Glomerular endothelial cell (primary cell): ENCODE measurements around the gene SGSH. TPM values are rescaled to one million over a fixed set of nuclear protein-coding genes. Genes with fewer than 3 reads are reported as not detected.

Experiments
- DNase-seq: peaks from one replicate; pipeline ENCODE4 v3.0.0-alpha.2; 2011; ENCODE audit warnings: low read depth, low spot score; ENCODE audit errors: extremely low read depth
- total RNA-seq: library from RNA; depleted of rRNA; stranded (reverse); fragments of >200 nt; gene quantifications from 2 replicates; pipeline ENCODE4 v1.2.3, GENCODE V29; 2015

The SGSH gene
- total RNA-seq, 1 donor from 2014 or later = 79.5 TPM

GRCh38 chr17:80229011-80229410 is 8.9 kb upstream of the SGSH start:
- no peak for DNase-seq

- DNase-seq = no peak
Measured at GRCh38 chr17:80228477-80228876, 8.3 kb upstream of the SGSH start.

- no peak for DNase-seq
Measured at GRCh38 chr17:80227666-80228065, 7.5 kb upstream of the SGSH start.

- DNase-seq = no peak
Measured at GRCh38 chr17:80227156-80227555, 7.0 kb upstream of the SGSH start.

GRCh38 chr17:80225230-80225629 is 5.1 kb upstream of the SGSH start:
- DNase-seq = no peak

- DNase-seq = no peak
Measured at GRCh38 chr17:80224683-80225082, 4.5 kb upstream of the SGSH start.

- no peak for DNase-seq
Measured at GRCh38 chr17:80223838-80224497, 3.8 kb upstream of the SGSH start.

GRCh38 chr17:80223142-80223815 is 3.1 kb upstream of the SGSH start:
- DNase-seq = no peak

- DNase-seq = no peak
Measured at GRCh38 chr17:80222376-80223141, 2.4 kb upstream of the SGSH start.

GRCh38 chr17:80221351-80222105 is 1.4 kb upstream of the SGSH start:
- no peak for DNase-seq

GRCh38 chr17:80220736-80221215 is 643 bp upstream of the SGSH start:
- no peak for DNase-seq

- no peak for DNase-seq
Measured at GRCh38 chr17:80219763-80220053, 425 bp downstream of the SGSH start.

GRCh38 chr17:80219013-80219762 is 945 bp downstream of the SGSH start:
- DNase-seq = no peak

- DNase-seq = no peak
Measured at GRCh38 chr17:80218391-80218790, 1.7 kb downstream of the SGSH start.

- no peak for DNase-seq
Measured at GRCh38 chr17:80217703-80218362, 2.3 kb downstream of the SGSH start.

- DNase-seq = no peak
Measured at GRCh38 chr17:80216473-80217456, 3.4 kb downstream of the SGSH start.

GRCh38 chr17:80214878-80215210 is 5.3 kb downstream of the SGSH start:
- DNase-seq = no peak

GRCh38 chr17:80214012-80214877 is 5.9 kb downstream of the SGSH start:
- no peak for DNase-seq
